GM21723 (cell line): ENCODE data around the gene XPR1.
"Not testable (repeated sequence)": the region's sequence is repeated elsewhere in the genome, so short reads cannot be mapped to it uniquely, and the experiment has no call there.

Experiments used
- ATAC-seq: cut with Tn5 transposase; IDR thresholded peaks from one replicate; pipeline ENCODE4 v1.9.1; 2021; ENCODE audit warnings: mild to moderate bottlenecking, moderate library complexity; ENCODE audit not compliant: unreplicated experiment

XPR1 gene

DNA sequence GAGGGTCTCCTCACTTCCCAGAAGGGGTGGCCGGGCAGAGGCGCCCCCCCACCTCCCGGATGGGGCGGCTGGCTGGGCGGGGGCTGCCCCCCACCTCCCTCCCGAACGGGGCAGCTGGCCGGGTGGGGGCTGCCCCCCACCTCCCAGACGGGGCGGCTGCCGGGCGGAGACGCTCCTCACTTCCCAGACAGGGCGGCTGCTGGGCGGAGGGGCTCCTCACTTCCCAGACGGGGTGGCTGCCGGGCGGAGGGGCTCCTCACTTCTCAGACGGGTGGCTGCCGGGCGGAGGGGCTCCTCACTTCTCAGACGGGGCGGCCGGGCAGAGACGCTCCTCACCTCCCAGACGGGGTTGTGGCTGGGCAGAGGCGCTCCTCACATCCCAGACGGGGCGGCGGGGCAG lies 78.9 kb downstream of the XPR1 start:
- ATAC-seq, result not testable (repeated sequence)

- not testable (repeated sequence) for ATAC-seq
These were observed 79.4 kb downstream of the XPR1 start for GRCh38 chr1:180711260-180711659.

GRCh38 chr1:180720753-180721152 lies 88.9 kb downstream of the XPR1 start:
- ATAC-seq, result no peak

DNA sequence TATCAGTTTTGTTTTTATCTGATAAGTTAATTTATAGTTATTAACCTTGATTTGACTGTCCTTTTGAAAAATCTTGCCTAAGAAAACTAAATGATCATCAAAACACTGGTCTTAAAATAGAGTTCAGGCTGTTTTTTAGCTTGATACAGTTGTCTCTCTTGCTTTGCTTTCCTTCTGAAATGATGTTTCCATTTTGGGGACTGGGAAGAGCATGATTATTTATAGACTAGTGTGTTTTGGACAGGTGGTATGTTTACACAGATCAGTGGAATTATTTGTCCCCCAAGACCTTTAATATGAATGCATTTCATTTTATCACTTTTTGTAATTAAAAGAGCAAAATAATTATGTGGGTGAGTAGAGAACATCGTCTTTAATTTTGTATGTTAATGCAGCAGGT lies 90.8 kb downstream of the XPR1 start:
- no peak for ATAC-seq

GRCh38 chr1:180724055-180724454 lies 92.2 kb downstream of the XPR1 start:
- no peak for ATAC-seq

GRCh38 chr1:180726024-180726423 lies 94.2 kb downstream of the XPR1 start:
- not testable (repeated sequence) for ATAC-seq

- not testable (repeated sequence) for ATAC-seq
These were observed 95.9 kb downstream of the XPR1 start for GRCh38 chr1:180727751-180728150.

DNA sequence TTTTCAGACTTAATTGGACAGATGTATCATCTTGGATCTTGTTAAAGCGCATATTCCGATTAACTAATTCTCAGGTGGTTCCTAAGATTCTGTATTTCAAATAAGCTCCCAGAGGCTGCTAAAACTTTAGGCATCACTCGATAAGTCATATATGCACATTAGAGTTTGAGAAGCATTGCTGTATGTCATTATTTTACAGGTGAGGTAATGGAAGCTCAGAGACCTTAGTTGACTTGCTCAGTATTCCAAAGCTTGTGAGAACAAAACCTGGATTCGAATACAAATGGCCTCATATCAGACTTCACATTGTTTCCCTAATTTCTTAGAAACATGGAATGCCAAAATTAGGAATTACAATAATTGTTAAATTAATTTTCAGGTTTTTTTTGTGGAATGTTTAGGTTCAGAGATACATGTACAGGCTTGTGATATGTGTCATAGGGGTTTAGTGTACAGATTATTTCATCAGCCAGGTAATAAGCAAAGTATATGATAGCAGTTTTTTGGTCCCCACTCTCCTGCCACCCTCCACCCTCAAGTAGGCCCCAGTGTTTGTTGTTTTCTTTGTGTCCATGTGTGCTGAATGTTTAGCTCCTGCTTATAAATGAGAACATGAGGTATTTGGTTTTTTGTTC lies 96.8 kb downstream of the XPR1 start:
- ATAC-seq, result no peak

GRCh38 chr1:180731131-180731530 lies 99.3 kb downstream of the XPR1 start:
- ATAC-seq, result no peak

- no peak for ATAC-seq
These were observed 101.0 kb downstream of the XPR1 start for GRCh38 chr1:180732866-180733265.

DNA sequence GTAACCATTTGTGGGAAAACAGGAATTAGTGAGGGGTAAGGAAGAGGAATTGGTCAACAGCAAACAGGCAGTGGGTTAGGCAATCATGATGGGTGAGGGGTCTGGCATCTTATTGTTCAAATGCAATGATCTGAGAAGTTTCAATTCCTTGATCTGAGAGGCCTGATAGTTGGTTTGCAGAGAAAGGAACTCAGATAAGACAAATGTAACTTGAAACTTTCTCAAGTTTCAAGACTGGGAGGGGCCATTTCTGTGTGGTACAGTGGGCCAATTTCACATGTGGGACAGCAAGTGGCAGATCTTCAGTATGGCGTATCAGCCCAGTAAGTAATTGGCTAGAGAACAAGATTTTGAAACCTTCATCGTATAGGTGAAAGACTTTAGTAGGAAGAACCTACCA lies 102.5 kb downstream of the XPR1 start:
- no peak for ATAC-seq

- no peak for ATAC-seq
These were observed 110.8 kb downstream of the XPR1 start for GRCh38 chr1:180742663-180743062.

DNA sequence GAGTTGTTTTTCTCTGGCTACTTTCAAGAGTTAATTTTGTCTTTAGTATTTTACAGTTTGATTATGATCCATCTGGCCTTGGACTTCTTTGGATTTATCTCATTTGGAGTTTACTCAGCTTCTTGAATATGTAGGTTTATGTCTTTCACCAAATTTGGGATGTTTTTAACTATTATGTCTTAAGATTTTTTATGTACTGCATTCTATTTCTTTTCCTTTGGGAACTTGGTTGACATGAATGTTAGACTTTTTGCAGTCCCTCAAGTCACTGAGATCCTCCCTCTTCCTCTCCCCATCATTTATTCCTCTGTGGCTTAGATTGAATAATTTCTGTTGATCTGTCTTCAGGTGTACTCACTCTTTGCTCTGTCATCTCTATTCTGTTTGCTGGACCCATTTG lies 112.0 kb downstream of the XPR1 start:
- no peak for ATAC-seq

- ATAC-seq, result no peak
These were observed 113.3 kb downstream of the XPR1 start for GRCh38 chr1:180745098-180745497.

DNA sequence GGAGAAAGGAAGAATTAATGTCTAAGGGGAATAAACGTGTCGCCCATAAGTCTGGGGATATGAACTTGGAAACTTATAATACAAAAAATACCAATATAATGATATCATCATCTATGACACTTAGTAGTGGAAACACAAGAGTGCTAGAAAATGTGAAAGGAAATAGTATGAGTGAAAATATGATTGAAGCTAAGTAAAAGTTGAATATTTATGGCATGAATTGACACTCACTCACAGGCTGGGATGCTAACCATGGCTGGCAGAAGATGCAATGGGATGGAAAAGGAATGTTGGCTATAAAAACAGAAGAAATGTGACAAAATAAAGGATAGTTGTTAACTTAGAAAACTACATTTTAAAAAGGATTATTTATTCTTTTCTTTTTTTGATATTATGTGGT lies 120.1 kb downstream of the XPR1 start:
- no peak for ATAC-seq

DNA sequence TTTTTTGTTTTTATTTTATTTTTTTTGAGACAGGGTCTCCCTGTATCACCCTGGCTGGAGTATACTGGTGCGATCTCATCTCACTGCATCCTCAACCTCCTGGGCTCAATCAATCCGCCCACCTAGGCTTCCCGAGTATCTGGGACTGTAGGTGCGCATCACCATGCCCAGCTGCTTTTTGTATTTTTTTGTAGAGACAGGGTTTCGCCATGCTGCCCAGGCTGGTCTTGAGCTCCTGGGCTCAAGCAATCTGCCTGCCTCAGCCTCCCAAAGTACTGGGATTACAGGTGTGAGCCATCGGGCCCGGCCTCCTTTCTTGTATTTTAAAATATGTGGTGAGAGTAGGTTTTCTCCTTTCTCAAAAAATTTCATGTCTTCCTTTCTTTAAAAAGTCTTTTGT lies 122.6 kb downstream of the XPR1 start:
- no peak for ATAC-seq

GRCh38 chr1:180757657-180758056 lies 125.8 kb downstream of the XPR1 start:
- ATAC-seq, result no peak

DNA sequence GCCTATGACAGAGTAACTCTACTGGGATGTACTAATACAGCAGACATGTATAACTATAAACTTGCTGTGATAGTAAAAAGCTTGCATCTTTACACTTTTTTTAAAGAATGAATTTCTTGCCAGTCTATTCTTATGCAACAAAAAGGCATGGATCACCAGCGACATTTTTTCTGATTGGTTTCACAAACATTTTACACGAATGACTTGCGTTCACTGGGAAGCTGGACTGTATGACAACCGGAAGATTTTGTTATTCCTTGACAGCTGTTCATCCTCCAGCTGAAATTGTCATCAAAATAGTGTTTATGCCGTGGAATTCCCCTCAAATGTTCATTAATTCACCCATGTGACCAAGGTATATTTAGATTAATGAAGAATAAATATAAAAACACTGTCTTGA lies 131.0 kb downstream of the XPR1 start:
- ATAC-seq, result no peak

DNA sequence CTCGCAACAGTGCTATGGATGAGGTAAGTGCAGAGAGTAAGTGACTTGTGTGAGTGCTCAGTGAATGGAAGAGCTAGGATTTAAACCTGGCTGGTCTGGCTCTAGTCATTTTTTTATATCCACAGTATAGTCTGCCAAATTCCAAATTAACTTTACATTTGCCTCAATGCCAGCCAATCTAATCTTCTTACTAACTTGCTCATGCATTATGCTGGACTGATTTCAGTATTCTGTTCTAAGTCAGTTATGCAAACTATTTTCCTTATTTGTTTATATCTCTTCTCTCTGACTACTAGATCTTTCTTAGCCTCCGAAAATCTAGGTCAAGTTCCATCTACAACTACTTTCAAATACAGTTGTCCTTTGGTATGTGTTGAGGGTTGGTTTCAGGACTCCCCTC lies 133.3 kb downstream of the XPR1 start:
- ATAC-seq, result no peak

GRCh38 chr1:180769889-180770288 lies 138.1 kb downstream of the XPR1 start:
- no peak for ATAC-seq

GRCh38 chr1:180773210-180773865 lies 141.5 kb downstream of the XPR1 start:
- no peak for ATAC-seq

- ATAC-seq, result no peak
These were observed 144.0 kb downstream of the XPR1 start for GRCh38 chr1:180775801-180776200.
